K562 (cell line): Measurements from ENCODE around the gene CD46. TPM values are rescaled to one million over a fixed set of nuclear protein-coding genes. Genes with fewer than 3 reads are reported as not detected.

ENCODE experiments used
- ATF1 ChIP-seq, 2 experiments: fragments of 450-650 bp in 1 of 2; IDR thresholded peaks; 2 replicates each; pipeline ENCODE4 v1.6.1; 2016; ENCODE audit warnings: missing compliant biosample characterization in 1 of 2, missing genetic modification characterization in 1 of 2
- BACH1 ChIP-seq: fragments of 200-800 bp; sonication (Bioruptor generic); IDR thresholded peaks from 2 replicates; pipeline ENCODE4 v1.6.1; 2016; ENCODE audit warnings: missing genetic modification characterization, missing compliant biosample characterization
- BCL6 ChIP-seq: fragments of 250-450 bp; sonication (Bioruptor Pico); IDR thresholded peaks from 2 replicates; pipeline ENCODE4 v1.4.0; 2020
- CBFB ChIP-seq: sonication (generic); formaldehyde crosslinking; IDR thresholded peaks from 2 replicates; pipeline ENCODE4 v1.4.0; 2020; ENCODE audit warnings: mild to moderate bottlenecking, missing genetic modification reagents
- CTCF ChIP-seq, 3 experiments: IDR thresholded peaks in 2 of 3; conservative IDR thresholded peaks in 1 of 3; 2 replicates each; pipeline ENCODE4 v1.5.1; 2011 to 2012; ENCODE audit warnings: low read length in 3 of 3, mild to moderate bottlenecking in 3 of 3, control low read depth in 2 of 3, improper control_type of control experiment in 1 of 3, inconsistent platforms in 1 of 3, low read depth in 1 of 3, mixed read lengths in 1 of 3, moderate library complexity in 1 of 3; ENCODE audit not compliant: insufficient read depth in 2 of 3
- DACH1 ChIP-seq: fragments of 450-650 bp; IDR thresholded peaks from 2 replicates; pipeline ENCODE4 v1.6.1; 2018; ENCODE audit not compliant: partially characterized antibody
- L3MBTL2 ChIP-seq: fragments of 450-650 bp; IDR thresholded peaks from 2 replicates; pipeline ENCODE4 v1.6.1; 2016; ENCODE audit warnings: mild to moderate bottlenecking, moderate library complexity
- MAFK ChIP-seq: IDR thresholded peaks from 2 replicates; pipeline ENCODE4 v1.6.1; 2011; ENCODE audit warnings: low read length, improper control_type of control experiment
- MIER1 ChIP-seq: fragments of 450-650 bp; IDR thresholded peaks from 2 replicates; pipeline ENCODE4 v1.6.1; 2016; ENCODE audit warnings: antibody characterized with exemption, mild to moderate bottlenecking, low read depth
- NR2C2 ChIP-seq, 2 experiments: fragments of 200-800 bp in 1 of 2; sonication (Bioruptor generic) in 1 of 2; sonication (generic) in 1 of 2; formaldehyde crosslinking in 1 of 2; IDR thresholded peaks; 2 replicates each; pipeline versions ENCODE4 v1.6.1 to v1.8.0; 2016 to 2022; ENCODE audit warnings: mild to moderate bottlenecking in 1 of 2, missing compliant biosample characterization in 1 of 2, missing genetic modification characterization in 1 of 2, missing genetic modification reagents in 1 of 2
- PHF8 ChIP-seq: fragments of 200-600 bp; sonication (generic); IDR thresholded peaks from 2 replicates; pipeline ENCODE4 v1.6.1; 2012; ENCODE audit warnings: mixed run types, mild to moderate bottlenecking, inconsistent platforms, low read length, moderate library complexity, borderline replicate concordance
- RREB1 ChIP-seq: fragments of 250-450 bp; sonication (Bioruptor Pico); IDR thresholded peaks from 2 replicates; pipeline ENCODE4 v1.4.0; 2020
- SIX5 ChIP-seq, 2 experiments: IDR thresholded peaks; 2 replicates each; pipeline ENCODE4 v1.6.1; 2011; ENCODE audit warnings: low read length in 2 of 2, borderline replicate concordance in 1 of 2, low read depth in 1 of 2, mild to moderate bottlenecking in 1 of 2, moderate library complexity in 1 of 2; ENCODE audit not compliant: insufficient read depth in 1 of 2
- SMC3 ChIP-seq: conservative IDR thresholded peaks from 2 replicates; pipeline ENCODE4 v1.6.1; 2011; ENCODE audit warnings: low read depth, low read length, improper control_type of control experiment; ENCODE audit not compliant: insufficient read depth
- VEZF1 ChIP-seq: fragments of 200-800 bp; sonication (Bioruptor generic); IDR thresholded peaks from 2 replicates; pipeline ENCODE4 v1.6.1; 2017; ENCODE audit warnings: missing genetic modification characterization, missing compliant biosample characterization
- XRCC4 ChIP-seq: IDR thresholded peaks from one replicate; pipeline ENCODE4 v1.6.1; 2011; ENCODE audit not compliant: insufficient read depth, insufficient read length; ENCODE audit errors: extremely low read depth
- polyA plus RNA-seq, 8 experiments: library from polyadenylated mRNA; depleted of rRNA in 4 of 8; stranded (reverse) in 5 of 8; unstranded in 3 of 8; fragments of >200 nt; fragmentation: Nextera tagmentation in 2 of 8; fragmentation: Illumina TruSeq in 1 of 8; extraction: Ambion mirVana in 2 of 8; extraction: Trizol in 1 of 8; gene quantifications; 2 replicates each; pipeline versions ENCODE4 v1.2.1 to v1.2.3, GENCODE V29; 2011 to 2014; ENCODE audit warnings: inconsistent platforms in 1 of 8, missing spikeins in 1 of 8
- total RNA-seq, 7 experiments: library from RNA; depleted of rRNA in 6 of 7; stranded (reverse); fragments of >200 nt in 6 of 7; fragmentation: Illumina TruSeq in 2 of 7; extraction: Trizol in 2 of 7; gene quantifications; 2 replicates each; pipeline versions ENCODE4 v1.2.1 to v1.2.3, GENCODE V29; 2011 to 2021; ENCODE audit warnings: low replicate concordance in 1 of 7

CD46 gene
- total and polyA plus RNA-seq, 9 of the 15 experiments (the other 6 are each of a cell fraction or from before 2014, with no cell fraction given): 87.9 to 374 (median 156) TPM

GRCh38 chr1:207811920-207812720 lies 60.3 kb downstream of the CD46 start (continued):
- TF ChIP-seq SIX5 (IDR thresholded peaks at IDR 0.05; ENCODE audit: borderline replicate concordance in 1 of 2, insufficient read depth in 1 of 2, low read depth in 1 of 2, low read length in 2 of 2) (no peak), SMC3 (peak; percentile 65), NR2C2 (CRISPR knock-in tag; IDR thresholded peaks at IDR 0.05) (no peak), NR2C2 (tag; IDR thresholded peaks at IDR 0.05) (0 out of 2 replicates have a peak, but pooled peaks have one; percentile 16), MAFK (peak; percentile 17; the same call in 1 of the 2 replicates), DACH1 (peak; percentile 77), XRCC4 (no peak), BACH1 (tag) (peak; percentile 44; the same call in 1 of the 2 replicates), MIER1 (no peak), VEZF1 (peak; percentile 43), PHF8 (no peak), CBFB (CRISPR knock-in tag) (peak; percentile 42; the same call in 1 of the 2 replicates), L3MBTL2 (peak; percentile 67; the same call in 1 of the 2 replicates), CTCF (IDR thresholded peaks at IDR 0.05 in 2 of 3, conservative IDR thresholded peaks at IDR 0.05 in 1 of 3; ENCODE audit: insufficient read depth in 2 of 3, low read depth in 1 of 3, low read length in 3 of 3) (peak; percentile 85 to 88 (median 85)), BCL6 (CRISPR knock-in tag) (no peak), RREB1 (CRISPR knock-in tag) (0 out of 2 replicates have a peak, but pooled peaks have one; percentile 10), ATF1 (CRISPR knock-in tag; IDR thresholded peaks at IDR 0.05) (no peak), ATF1 (tag; IDR thresholded peaks at IDR 0.05) (0 out of 2 replicates have a peak, but pooled peaks have one; percentile 26)
